Dedifferentiated amniotic fluid mesenchymal stem cell (primary cell): ENCODE measurements around the gene STK32B.
"Not testable (repeated sequence)": the region's sequence is repeated elsewhere in the genome, so short reads cannot be mapped to it uniquely, and the experiment has no call there.

ENCODE experiments used
- DNase-seq: peaks from one replicate; pipeline ENCODE4 v3.0.0-alpha.2; 2016; ENCODE audit errors: extremely low spot score

Gene STK32B

GRCh38 chr4:5260121-5260520 is 208.8 kb downstream of the STK32B start:
- no peak for DNase-seq

GRCh38 chr4:5261866-5262265 is 210.6 kb downstream of the STK32B start:
- no peak for DNase-seq

- no peak for DNase-seq
These were observed 215.7 kb downstream of the STK32B start for GRCh38 chr4:5266991-5267390.

- no peak for DNase-seq
These were observed 216.1 kb downstream of the STK32B start for GRCh38 chr4:5267408-5267807.

- DNase-seq, result no peak
These were observed 225.3 kb downstream of the STK32B start for GRCh38 chr4:5276475-5277075.

- no peak for DNase-seq
These were observed 225.8 kb downstream of the STK32B start for GRCh38 chr4:5277079-5277478.

GRCh38 chr4:5278213-5278612 is 226.9 kb downstream of the STK32B start:
- DNase-seq, result no peak

- DNase-seq, result not testable (repeated sequence)
These were observed 228.8 kb downstream of the STK32B start for GRCh38 chr4:5280069-5280468.

- no peak for DNase-seq
These were observed 229.5 kb downstream of the STK32B start for GRCh38 chr4:5280828-5281227.

GRCh38 chr4:5283837-5284236 is 232.6 kb downstream of the STK32B start:
- DNase-seq, result no peak

GRCh38 chr4:5284517-5284916 is 233.2 kb downstream of the STK32B start:
- no peak for DNase-seq

- no peak for DNase-seq
These were observed 240.8 kb downstream of the STK32B start for GRCh38 chr4:5292101-5292500.

- DNase-seq, result not testable (repeated sequence)
These were observed 246.9 kb downstream of the STK32B start for GRCh38 chr4:5298000-5298787.

GRCh38 chr4:5300283-5300682 is 249.0 kb downstream of the STK32B start:
- no peak for DNase-seq

- no peak for DNase-seq
These were observed 256.6 kb downstream of the STK32B start for GRCh38 chr4:5307928-5308327.

- no peak for DNase-seq
These were observed 271.0 kb downstream of the STK32B start for GRCh38 chr4:5322321-5322720.

- DNase-seq, result no peak
These were observed 279.2 kb downstream of the STK32B start for GRCh38 chr4:5330339-5330989.

- DNase-seq, result no peak
These were observed 286.5 kb downstream of the STK32B start for GRCh38 chr4:5337731-5338130.

- no peak for DNase-seq
These were observed 287.3 kb downstream of the STK32B start for GRCh38 chr4:5338531-5338930.

GRCh38 chr4:5340991-5341451 is 289.7 kb downstream of the STK32B start:
- no peak for DNase-seq

- no peak for DNase-seq
These were observed 290.2 kb downstream of the STK32B start for GRCh38 chr4:5341526-5341925.

GRCh38 chr4:5355846-5356245 is 304.6 kb downstream of the STK32B start:
- DNase-seq, result no peak

GRCh38 chr4:5357870-5358269 is 306.6 kb downstream of the STK32B start:
- no peak for DNase-seq
